T47D (cell line): Measurements from ENCODE around the gene IRX3.

ENCODE experiments used
- DNase-seq, 2 experiments: peaks; one replicate each; pipeline versions ENCODE4 v3.0.0 to v3.0.0-alpha.2; 2011 to 2012; ENCODE audit warnings: low read depth in 1 of 2, low spot score in 1 of 2
- JUND ChIP-seq: IDR thresholded peaks from 2 replicates; pipeline ENCODE4 v1.6.1; 2012; ENCODE audit warnings: low read depth
- in situ Hi-C: cut with HindIII; loops from 2 replicates; pipeline ENCODE4 v1.10.0; 2016; ENCODE audit warnings: low sequenced_read_pairs, low pct_unique_long_range_greater_than_20kb

IRX3 gene

GRCh38 chr16:54313789-54314188 is 27.2 kb upstream of the IRX3 start:
- in situ Hi-C loops, result no loop called here
- DNase-seq, result no peak
- no peak for TF ChIP-seq JUND

GRCh38 chr16:54312502-54312991 is 26.0 kb upstream of the IRX3 start:
- DNase-seq, result no peak
- TF ChIP-seq JUND, result no peak
- in situ Hi-C loops, result no loop called here

- no peak for DNase-seq
- in situ Hi-C loops, result no loop called here
- TF ChIP-seq JUND, result no peak
These were observed 22.8 kb upstream of the IRX3 start for GRCh38 chr16:54309341-54309740.

GRCh38 chr16:54305080-54305479 is 18.5 kb upstream of the IRX3 start:
- TF ChIP-seq JUND, result no peak
- in situ Hi-C loops, result no loop called here
- DNase-seq, result no peak

- in situ Hi-C loops, result no loop called here
- no peak for DNase-seq
- no peak for TF ChIP-seq JUND
These were observed 17.0 kb upstream of the IRX3 start for GRCh38 chr16:54303613-54304012.

- no peak for DNase-seq
- TF ChIP-seq JUND, result no peak
- in situ Hi-C loops, result no loop called here
These were observed 10.6 kb upstream of the IRX3 start for GRCh38 chr16:54297154-54297553.

GRCh38 chr16:54296543-54296942 is 10.0 kb upstream of the IRX3 start:
- TF ChIP-seq JUND, result no peak
- no peak for DNase-seq
- in situ Hi-C loops, result no loop called here

GRCh38 chr16:54291656-54292487 is 5.3 kb upstream of the IRX3 start:
- in situ Hi-C loops, result no loop called here
- no peak for TF ChIP-seq JUND
- no peak for DNase-seq

- in situ Hi-C loops, result no loop called here
- no peak for DNase-seq
- TF ChIP-seq JUND, result no peak
These were observed 4.5 kb upstream of the IRX3 start for GRCh38 chr16:54290833-54291655.

- no peak for TF ChIP-seq JUND
- no peak for DNase-seq
- in situ Hi-C loops, result no loop called here
These were observed 3.6 kb upstream of the IRX3 start for GRCh38 chr16:54289945-54290832.

GRCh38 chr16:54289242-54289944 is 2.8 kb upstream of the IRX3 start:
- TF ChIP-seq JUND, result no peak
- in situ Hi-C loops, result no loop called here
- DNase-seq, result no peak

GRCh38 chr16:54288835-54289241 is 2.3 kb upstream of the IRX3 start:
- no peak for DNase-seq
- in situ Hi-C loops, result no loop called here
- TF ChIP-seq JUND, result no peak
